ENCODE results near the gene CDH23. TPM values are rescaled to one million over a fixed set of nuclear protein-coding genes. Genes with fewer than 3 reads are reported as not detected.
A peak's percentile ranks its signal among the peaks of the same experiment; 100 is the strongest.

CDH23 gene
- polyA plus RNA-seq, 2 of the 4 experiments (the other 2 are of a cell fraction): 1.1 to 2.3 TPM

DNA sequence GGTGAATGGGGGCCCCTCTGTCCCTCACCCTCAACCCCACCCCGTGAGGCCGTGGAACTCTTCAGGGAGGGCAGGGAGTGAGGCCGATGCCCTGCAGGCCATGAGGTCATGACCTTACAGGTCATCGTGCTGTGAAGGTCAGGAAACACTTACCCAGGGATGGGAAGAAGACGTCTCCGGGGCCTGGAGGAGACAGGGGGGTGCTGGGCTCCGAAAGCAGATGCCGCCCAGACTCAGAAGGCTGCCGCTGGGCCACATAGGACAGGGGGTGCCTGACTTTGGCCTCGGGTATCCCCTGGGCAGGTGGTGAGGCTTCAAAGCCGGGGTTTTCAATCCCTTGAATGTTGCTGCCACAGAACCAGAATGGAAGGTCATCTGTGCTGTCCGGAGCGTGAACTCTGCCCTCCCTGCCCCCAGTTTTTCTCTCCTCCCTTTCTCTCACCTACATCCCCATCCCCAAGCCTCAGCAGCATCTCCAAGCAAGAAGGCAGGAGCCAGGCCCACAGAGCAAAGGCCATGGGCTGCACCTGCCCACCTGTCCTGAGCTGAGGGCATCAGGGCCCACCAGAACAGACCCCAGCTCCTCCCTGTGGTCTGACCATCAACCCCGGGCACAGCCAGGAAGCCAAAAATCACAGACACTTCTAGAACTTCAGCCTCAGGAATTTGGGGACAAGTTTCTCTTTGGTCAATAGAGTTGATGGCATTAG is 354.9 kb downstream of the CDH23 start:
- no peak overlapping the region for H3K27ac ChIP-seq
- H3K4me2 ChIP-seq: no peak overlapping the region
- 89% methylated on average over 13 of the region's 14 CpGs for WGBS (ENCODE audit: missing lambda C conversion rate)
- POLR2A ChIA-PET: interaction anchor here (0.9 kb wide), 1 partner anchor 22 kb away, joined by 4 read pairs; the partner anchor contains the start of gene VSIR
- CTCF ChIA-PET: interaction anchor here (0.8 to 2.5 kb wide), 6 partner anchors 21 to 433 kb away, joined by 3 to 14 read pairs (median 3); partner anchors contain the start of genes SLC29A3 and VSIR
- DNase-seq (ENCODE audit: low read depth in 1 of 2, low spot score in 1 of 2) (no peak), ATAC-seq (no peak), FAIRE-seq (no peak)
- no peaks in the 10 kb centered on the region for H3K9me3 ChIP-seq
- TF ChIP-seq EHMT2 (IDR thresholded peaks at IDR 0.05; ENCODE audit: low read depth) (no peak), FOSL2 (IDR thresholded peaks at IDR 0.05) (no peak), FOSL2 (CRISPR knock-in tag; IDR thresholded peaks at IDR 0.05) (no peak), SREBF2 (IDR thresholded peaks at IDR 0.05) (no peak), KDM5A (IDR thresholded peaks at IDR 0.05) (no peak), USF2 (IDR thresholded peaks at IDR 0.05) (no peak), CBX8 (IDR thresholded peaks at IDR 0.05) (no peak), HDAC2 (IDR thresholded peaks at IDR 0.05) (no peak), ZNF302 (CRISPR knock-in tag; IDR thresholded peaks at IDR 0.05) (no peak), JUNB (IDR thresholded peaks at IDR 0.05) (no peak), HEYL (CRISPR knock-in tag; IDR thresholded peaks at IDR 0.05) (no peak), PHF8 (IDR thresholded peaks at IDR 0.05; ENCODE audit: borderline replicate concordance, low read depth) (no peak), FOXS1 (CRISPR knock-in tag; IDR thresholded peaks at IDR 0.05) (no peak), CHD4 (IDR thresholded peaks at IDR 0.05; ENCODE audit: borderline replicate concordance) (no peak), NPAS2 (CRISPR knock-in tag; IDR thresholded peaks at IDR 0.05; ENCODE audit: borderline replicate concordance) (no peak), ESRRA (IDR thresholded peaks at IDR 0.05; ENCODE audit: borderline replicate concordance, low read length) (no peak), FOSB (CRISPR knock-in tag; IDR thresholded peaks at IDR 0.05) (no peak)
- TF ChIP-seq, protein P1, sequence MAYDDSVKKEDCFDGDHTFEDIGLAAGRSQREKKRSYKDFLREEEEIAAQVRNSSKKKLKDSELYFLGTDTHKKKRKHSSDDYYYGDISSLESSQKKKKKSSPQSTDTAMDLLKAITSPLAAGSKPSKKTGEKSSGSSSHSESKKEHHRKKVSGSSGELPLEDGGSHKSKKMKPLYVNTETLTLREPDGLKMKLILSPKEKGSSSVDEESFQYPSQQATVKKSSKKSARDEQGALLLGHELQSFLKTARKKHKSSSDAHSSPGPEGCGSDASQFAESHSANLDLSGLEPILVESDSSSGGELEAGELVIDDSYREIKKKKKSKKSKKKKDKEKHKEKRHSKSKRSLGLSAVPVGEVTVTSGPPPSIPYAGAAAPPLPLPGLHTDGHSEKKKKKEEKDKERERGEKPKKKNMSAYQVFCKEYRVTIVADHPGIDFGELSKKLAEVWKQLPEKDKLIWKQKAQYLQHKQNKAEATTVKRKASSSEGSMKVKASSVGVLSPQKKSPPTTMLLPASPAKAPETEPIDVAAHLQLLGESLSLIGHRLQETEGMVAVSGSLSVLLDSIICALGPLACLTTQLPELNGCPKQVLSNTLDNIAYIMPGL (CRISPR knock-in tag; IDR thresholded peaks at IDR 0.05; ENCODE audit: borderline replicate concordance): no peak
- TF ChIP-seq, protein P2, sequence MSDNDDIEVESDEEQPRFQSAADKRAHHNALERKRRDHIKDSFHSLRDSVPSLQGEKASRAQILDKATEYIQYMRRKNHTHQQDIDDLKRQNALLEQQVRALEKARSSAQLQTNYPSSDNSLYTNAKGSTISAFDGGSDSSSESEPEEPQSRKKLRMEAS (IDR thresholded peaks at IDR 0.05): no peak
- H3K4me3 ChIP-seq: no peak overlapping the region
- peaks cover 15% of the 10 kb centered on the region for H3K4me1 ChIP-seq

DNA sequence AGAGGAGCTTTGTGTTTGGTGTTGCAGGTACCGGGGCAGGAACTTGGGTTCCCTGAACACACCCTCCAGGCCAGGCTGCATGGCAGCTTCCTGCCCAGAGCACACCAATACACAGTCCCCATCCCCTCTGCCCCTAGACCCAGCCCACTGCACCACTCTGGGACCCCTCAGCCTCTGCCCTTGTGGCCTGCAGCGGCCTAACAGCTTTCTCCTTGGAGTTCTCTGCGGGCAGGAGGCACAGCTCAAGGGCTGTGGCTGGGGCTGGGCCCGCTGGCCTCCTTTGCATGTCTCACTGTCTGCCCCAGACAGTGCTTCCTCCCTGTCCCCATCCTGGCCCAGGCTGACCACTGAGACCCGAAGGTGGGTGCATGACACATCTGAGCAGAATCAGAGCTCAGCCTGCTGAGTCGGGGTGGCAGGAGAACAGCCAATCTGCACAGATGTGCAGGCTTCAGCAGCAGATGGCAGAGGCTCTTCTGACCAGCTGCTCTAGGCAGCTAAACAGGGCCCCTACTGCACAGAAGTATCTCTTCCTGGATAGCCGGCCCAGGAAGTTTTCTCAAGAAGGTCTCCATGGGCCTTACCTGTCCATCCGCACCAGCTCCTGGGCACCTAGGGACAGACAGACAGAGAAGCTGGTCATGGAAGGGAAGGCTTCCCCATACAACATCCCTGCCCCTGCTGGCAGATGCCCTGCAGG is 355.8 kb downstream of the CDH23 start:
- Histone ChIP-seq H3K9me3 (no peaks in the 10 kb centered on the region), H3K27ac (0 out of 6 replicates have a peak overlapping the region, but pooled peaks of 1 of the 2 experiments have one; percentile 16), H3K4me3 (no peak overlapping the region), H3K4me2 (peak overlapping the region; percentile 33; the same call in 2 of the 3 replicates), H3K4me1 (peaks cover 15% of the 10 kb centered on the region)
- ChIA-PET CTCF (interaction anchor here (0.8 to 2.5 kb wide), 7 partner anchors 10 to 434 kb away, joined by 3 to 14 read pairs (median 3); partner anchors contain the start of genes SLC29A3 and VSIR), POLR2A (interaction anchor here (0.8 to 0.9 kb wide), 2 partner anchors 14 to 21 kb away, joined by 3 to 4 read pairs; partner anchors contain the start of gene VSIR)
- ATAC-seq (peak in 1 of 2 experiments; percentile 19; a peak in 3 of 6 replicates), DNase-seq (ENCODE audit: low read depth in 1 of 2, low spot score in 1 of 2) (no peak), FAIRE-seq (no peak)
- 79% methylated on average over 8 of the region's 8 CpGs for WGBS (ENCODE audit: missing lambda C conversion rate)
- TF ChIP-seq FOSB (CRISPR knock-in tag; IDR thresholded peaks at IDR 0.05): no peak
- TF ChIP-seq SREBF2 (IDR thresholded peaks at IDR 0.05): no peak
- TF ChIP-seq PHF8 (IDR thresholded peaks at IDR 0.05; ENCODE audit: borderline replicate concordance, low read depth): no peak
- TF ChIP-seq TP53 (CRISPR knock-in tag; IDR thresholded peaks at IDR 0.05): no peak
- no peak for TF ChIP-seq ZSCAN20 (CRISPR knock-in tag; IDR thresholded peaks at IDR 0.05)
- no peak for TF ChIP-seq FOXS1 (CRISPR knock-in tag; IDR thresholded peaks at IDR 0.05)
- TF ChIP-seq, protein P1 (CRISPR knock-in tag; IDR thresholded peaks at IDR 0.05; ENCODE audit: borderline replicate concordance): no peak
- TF ChIP-seq KDM5A (IDR thresholded peaks at IDR 0.05): no peak
- no peak for TF ChIP-seq MYC (IDR thresholded peaks at IDR 0.05; ENCODE audit: borderline replicate concordance, low read length)
- no peak for TF ChIP-seq JUN (IDR thresholded peaks at IDR 0.05)
- TF ChIP-seq HDAC2 (IDR thresholded peaks at IDR 0.05): no peak
- no peak for TF ChIP-seq HEYL (CRISPR knock-in tag; IDR thresholded peaks at IDR 0.05)
- no peak for TF ChIP-seq POLR2AphosphoS2 (conservative IDR thresholded peaks at IDR 0.05; ENCODE audit: low read length)
- no peak for TF ChIP-seq TFCP2L1 (CRISPR knock-in tag; IDR thresholded peaks at IDR 0.05)
- no peak for TF ChIP-seq CHD4 (IDR thresholded peaks at IDR 0.05; ENCODE audit: borderline replicate concordance)
- no peak for TF ChIP-seq EP300 (IDR thresholded peaks at IDR 0.05)
- TF ChIP-seq KDM1A (IDR thresholded peaks at IDR 0.05; ENCODE audit: low read depth): no peak
- TF ChIP-seq, protein P3, sequence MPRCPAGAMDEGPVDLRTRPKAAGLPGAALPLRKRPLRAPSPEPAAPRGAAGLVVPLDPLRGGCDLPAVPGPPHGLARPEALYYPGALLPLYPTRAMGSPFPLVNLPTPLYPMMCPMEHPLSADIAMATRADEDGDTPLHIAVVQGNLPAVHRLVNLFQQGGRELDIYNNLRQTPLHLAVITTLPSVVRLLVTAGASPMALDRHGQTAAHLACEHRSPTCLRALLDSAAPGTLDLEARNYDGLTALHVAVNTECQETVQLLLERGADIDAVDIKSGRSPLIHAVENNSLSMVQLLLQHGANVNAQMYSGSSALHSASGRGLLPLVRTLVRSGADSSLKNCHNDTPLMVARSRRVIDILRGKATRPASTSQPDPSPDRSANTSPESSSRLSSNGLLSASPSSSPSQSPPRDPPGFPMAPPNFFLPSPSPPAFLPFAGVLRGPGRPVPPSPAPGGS (IDR thresholded peaks at IDR 0.05): no peak

Measured in A549 (cell line).